Epithelial cell of prostate (primary cell): ENCODE results near the gene DCLRE1C.
"Not testable (repeated sequence)": the region's sequence is repeated elsewhere in the genome, so short reads cannot be mapped to it uniquely, and the experiment has no call there.

ENCODE experiments used
- DNase-seq: peaks from one replicate; pipeline ENCODE4 v3.0.0-alpha.2; 2011; ENCODE audit warnings: low read depth, low spot score
- H3K27ac ChIP-seq: fragments of 450-650 bp; 2 replicates; pipeline ENCODE4 v1.5.1; 2017; ENCODE audit warnings: mild to moderate bottlenecking

DCLRE1C gene

DNA sequence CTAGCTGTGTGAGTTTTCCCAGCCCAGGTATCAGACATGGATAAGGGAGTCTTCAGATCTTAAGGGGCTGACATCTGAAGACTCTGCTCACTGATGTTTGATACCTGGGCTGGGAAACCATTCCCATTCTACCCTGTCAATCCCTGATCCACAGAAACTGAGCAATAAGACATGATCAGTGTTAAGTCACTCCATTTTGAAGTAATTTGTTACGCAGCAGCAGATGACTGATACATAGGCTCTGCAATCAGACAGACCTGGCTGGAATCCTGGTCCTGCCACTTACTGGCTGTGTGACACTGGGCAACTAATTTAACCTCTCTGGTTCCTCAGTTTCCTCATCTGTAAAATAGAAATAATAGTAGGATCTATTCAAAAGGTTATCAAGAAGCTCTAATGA lies 6.6 kb downstream of the DCLRE1C start:
- no peak overlapping the region for H3K27ac ChIP-seq
- no peak for DNase-seq

DNA sequence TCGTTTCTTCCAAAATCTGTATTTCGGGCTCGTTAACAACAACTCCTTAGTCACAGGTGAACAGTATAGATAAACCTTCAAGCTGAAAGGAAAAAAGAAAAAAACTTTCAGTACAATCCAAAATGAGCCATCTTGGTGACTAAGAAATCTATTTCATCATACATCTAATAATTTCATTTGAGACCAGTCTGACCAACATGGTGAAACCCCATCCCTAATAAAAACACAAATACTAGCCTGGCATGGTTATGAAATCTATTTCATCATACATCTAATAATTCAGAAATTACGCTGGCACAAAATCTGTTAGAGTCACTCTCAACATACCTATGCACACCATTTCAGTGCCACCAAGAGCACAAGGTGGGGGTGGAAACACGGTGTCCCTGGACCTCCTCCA lies 8.8 kb downstream of the DCLRE1C start:
- peak overlapping the region; percentile 54 for H3K27ac ChIP-seq
- no peak for DNase-seq

- H3K27ac ChIP-seq: peak overlapping the region; percentile 17
Measured at GRCh38 chr10:14942950-14943338, 11.0 kb downstream of the DCLRE1C start.

DNA sequence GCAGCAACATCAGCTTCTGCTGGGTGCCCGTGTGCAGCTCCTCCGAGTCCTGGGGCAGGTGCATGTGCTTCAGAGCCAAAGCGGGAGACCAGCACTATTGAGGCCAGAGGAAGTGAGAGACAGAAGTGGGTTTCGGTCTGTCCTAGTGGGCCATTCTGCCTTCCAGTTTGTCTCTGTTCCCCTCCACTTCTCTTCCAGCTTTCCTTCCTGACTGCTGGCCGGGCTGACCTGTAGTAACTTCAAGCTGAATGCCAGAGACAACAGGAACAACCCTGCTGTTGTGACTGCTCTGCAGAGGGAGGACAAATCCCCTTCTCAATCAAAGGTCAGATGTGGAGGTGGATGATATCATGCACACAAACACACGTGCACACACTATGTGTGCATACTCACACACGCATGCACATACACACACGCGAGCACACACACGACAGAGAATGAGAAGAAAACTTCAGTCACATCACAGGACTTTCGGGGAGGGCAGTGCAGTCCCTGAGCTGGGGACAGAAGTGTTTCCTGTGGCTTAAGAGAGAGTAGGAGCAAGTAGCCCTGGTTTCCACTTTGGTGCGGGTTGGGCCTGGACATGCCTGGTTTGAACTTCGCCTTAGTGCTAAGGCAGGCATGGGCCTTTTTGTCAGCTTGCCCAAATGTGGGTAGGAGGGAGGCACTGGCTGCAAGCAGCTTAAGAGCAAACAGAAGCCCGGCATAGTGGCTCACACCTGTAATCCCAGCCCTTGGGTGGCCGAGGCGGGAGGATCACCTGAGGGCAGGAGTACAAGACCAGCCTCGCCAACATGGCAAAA lies 11.5 kb downstream of the DCLRE1C start:
- H3K27ac ChIP-seq: peak overlapping the region; percentile 17
- not testable (repeated sequence) for DNase-seq

More at GRCh38 chr10:14942950-14943338, 11.0 kb downstream of the DCLRE1C start:
- DNase-seq: not testable (repeated sequence)

GRCh38 chr10:14938971-14939370 lies 14.9 kb downstream of the DCLRE1C start:
- H3K27ac ChIP-seq, DNase-seq: not testable (repeated sequence)

DNA sequence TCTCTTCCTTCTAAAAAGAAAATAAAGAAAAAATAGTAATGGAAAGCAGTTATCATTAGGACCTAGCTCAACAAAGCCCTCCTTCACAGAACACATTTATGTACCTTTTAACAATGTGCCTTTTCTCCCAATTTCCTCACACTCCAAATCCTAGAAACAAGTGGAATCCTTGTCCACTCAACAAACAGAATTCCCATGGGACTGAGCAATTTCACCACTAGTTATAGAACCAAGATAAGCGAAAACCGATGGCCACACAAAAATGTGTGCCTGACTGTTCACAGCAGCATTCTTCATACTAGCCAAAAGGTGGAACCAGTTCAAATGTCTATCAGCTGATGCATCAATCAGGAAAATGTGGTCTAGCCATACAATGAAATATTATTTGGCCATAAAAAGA lies 17.3 kb downstream of the DCLRE1C start:
- H3K27ac ChIP-seq: no peak overlapping the region
- no peak for DNase-seq

DNA sequence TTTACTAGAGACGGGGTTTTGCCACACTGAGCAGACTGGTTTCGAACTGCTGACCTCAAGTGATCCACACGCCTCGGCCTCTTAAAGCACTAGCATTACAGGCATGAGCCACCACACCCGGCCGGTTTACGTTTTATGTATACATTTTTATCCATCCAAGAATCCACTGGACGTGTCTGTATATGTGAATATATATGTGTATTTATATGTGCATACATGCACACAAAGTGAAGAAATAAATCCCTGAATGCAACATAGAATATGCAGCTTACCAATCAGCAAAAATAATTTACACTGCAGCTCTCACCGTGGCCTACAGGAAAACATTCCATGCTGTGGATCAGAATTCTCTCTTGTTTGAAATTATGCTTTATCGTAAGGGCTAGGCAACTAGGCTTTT lies 23.3 kb downstream of the DCLRE1C start:
- no peak for DNase-seq
- H3K27ac ChIP-seq: no peak overlapping the region

- no peak for DNase-seq
- peak overlapping the region; percentile 49 for H3K27ac ChIP-seq
Measured at GRCh38 chr10:14926722-14927416, 27.0 kb downstream of the DCLRE1C start.

GRCh38 chr10:14926061-14926470 lies 27.8 kb downstream of the DCLRE1C start:
- peak overlapping the region; percentile 49 for H3K27ac ChIP-seq
- DNase-seq: peak; percentile 66

DNA sequence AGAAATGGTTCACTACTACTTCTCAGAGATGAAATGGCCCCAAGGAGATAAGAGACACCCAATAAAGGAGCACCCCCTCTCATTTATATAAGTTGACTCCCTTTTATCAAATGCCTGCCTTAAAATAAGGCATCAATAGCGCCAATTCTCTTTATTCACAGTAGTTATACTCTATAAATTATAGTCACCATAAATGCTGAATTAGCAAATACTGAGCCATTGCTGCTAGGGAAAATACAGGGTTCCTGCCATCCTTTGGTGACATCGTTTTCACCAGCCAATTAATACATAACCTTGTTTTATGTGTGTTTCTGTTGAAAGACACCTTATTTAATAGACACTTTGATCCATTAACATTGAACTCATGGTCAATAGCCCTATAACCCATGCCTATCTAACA lies 28.6 kb downstream of the DCLRE1C start:
- no peak for DNase-seq
- no peak overlapping the region for H3K27ac ChIP-seq

DNA sequence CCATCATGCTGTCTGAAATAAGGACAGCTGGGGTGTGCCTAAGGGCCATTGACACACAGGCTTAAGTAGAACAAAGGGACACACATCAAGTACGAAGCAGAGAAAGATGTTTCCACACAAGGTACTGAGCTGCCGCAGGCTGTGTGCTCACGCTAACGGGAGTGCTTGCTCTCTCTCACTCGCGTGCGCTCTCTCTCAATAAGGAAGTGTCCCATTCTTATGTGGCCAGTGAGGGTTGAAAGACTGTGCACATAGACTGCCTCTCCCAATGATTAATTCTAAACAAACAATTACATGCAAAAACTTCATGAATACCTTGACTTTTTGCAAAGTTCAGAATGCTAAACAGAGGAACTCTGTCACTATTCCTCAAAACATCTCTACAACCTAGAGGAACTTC lies 29.9 kb downstream of the DCLRE1C start:
- H3K27ac ChIP-seq: no peak overlapping the region
- no peak for DNase-seq

DNA sequence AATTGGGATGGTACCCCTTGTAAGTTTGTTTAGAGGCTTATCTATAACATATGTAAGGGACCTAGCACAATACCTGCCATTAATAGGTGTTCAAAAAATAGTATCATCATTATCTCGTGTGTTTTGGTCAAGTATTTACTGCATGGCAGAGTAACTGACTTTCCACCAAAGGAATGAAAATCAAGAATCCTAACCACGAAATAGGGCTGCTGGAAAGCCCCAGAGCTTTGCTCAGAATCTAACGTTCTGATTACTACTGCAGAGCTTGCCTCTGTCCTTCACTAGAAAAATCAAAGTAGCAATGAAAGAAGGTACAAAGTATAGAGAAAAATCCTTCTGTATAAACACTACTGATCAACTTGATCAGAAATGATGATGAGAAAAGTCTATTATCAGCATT lies 34.9 kb downstream of the DCLRE1C start:
- DNase-seq: no peak

DNA sequence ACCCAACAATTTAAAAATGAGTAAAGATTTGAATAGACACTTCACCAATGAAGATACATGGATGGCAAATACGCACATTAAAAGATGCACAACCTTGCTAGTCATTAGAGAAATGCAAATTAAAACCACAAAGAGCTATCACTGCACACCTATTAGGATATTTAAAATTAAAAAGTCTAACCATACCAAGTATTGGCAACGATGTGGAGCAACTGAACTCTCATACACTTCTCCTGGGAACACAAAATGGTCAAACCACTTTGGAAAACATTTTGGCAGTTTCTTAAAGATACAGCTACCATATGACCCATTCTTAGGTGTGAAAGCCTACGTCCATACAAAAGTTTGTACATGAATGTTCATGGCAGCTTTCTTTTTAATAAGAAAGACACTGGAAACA lies 36.1 kb downstream of the DCLRE1C start:
- H3K27ac ChIP-seq: no peak overlapping the region
- no peak for DNase-seq

More for the DNA sequence above, 34.9 kb downstream of the DCLRE1C start:
- H3K27ac ChIP-seq: no peak overlapping the region

GRCh38 chr10:14916600-14916999 lies 37.3 kb downstream of the DCLRE1C start:
- DNase-seq: no peak
- H3K27ac ChIP-seq: no peak overlapping the region

GRCh38 chr10:14911801-14912200 lies 42.1 kb downstream of the DCLRE1C start:
- no peak overlapping the region for H3K27ac ChIP-seq
- no peak for DNase-seq

DNA sequence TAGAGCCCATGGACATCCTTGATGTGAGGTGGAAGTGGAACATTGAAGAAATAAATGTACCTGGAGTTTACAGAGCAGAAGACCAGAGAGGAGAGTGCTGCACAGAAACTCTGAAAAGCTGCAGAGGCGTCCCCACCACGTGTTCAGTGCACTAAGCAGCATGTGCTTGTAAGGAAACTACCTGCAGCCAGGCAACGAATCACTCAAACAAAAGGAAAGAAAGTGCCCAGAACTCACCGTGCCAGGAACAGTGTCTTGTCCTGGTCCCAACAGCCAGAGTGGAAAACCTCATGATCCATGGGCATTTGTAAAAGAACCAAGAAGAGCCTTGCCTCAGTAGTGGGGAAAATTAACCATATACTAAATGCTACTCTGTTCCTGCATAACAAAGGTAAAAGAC lies 42.9 kb downstream of the DCLRE1C start:
- H3K27ac ChIP-seq: no peak overlapping the region
- DNase-seq: no peak

DNA sequence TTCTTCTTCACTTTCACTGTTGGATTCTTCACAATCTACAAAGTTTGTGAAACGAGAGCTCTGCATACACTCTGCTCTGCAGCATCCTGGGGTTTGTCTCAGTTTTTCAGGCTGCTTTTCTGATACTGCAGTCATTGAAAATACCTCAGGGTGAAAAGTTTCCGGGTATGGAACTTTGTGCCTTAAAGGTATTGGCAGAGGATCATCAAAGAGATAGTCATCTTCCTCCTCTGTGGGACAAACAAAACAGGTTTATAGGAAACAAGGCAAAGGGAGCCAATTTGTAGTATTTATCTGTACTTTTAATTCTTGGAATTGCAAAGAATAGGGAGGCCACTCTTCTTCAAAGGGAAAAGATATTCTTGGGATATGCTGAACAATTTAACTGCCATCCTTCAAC lies 44.8 kb downstream of the DCLRE1C start:
- H3K27ac ChIP-seq: no peak overlapping the region
- no peak for DNase-seq

GRCh38 chr10:14907591-14907990 lies 46.3 kb downstream of the DCLRE1C start:
- DNase-seq, H3K27ac ChIP-seq: not testable (repeated sequence)

DNA sequence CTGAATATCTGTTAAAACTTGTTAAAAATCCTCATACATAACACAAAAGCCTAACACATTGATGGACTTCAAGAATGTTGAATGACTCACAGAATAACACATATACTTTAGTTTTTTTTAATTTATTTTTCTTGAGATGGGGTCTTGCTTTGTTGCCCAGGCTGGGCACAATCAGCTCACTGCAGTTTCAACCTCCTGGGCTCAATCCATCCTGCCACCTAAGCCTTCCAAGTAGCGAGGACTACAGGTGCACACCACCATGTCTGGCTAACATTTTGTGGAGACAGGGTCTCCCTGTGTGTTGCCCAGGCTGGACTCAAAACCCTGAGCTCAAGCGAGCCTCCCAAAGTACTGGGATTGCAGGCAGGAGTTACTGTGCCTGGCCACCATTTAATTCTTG lies 47.1 kb downstream of the DCLRE1C start:
- DNase-seq: no peak
- H3K27ac ChIP-seq: no peak overlapping the region

- no peak overlapping the region for H3K27ac ChIP-seq
- DNase-seq: no peak
Measured at GRCh38 chr10:14905890-14906289, 48.0 kb downstream of the DCLRE1C start.

GRCh38 chr10:14904864-14905263 lies 49.0 kb downstream of the DCLRE1C start:
- H3K27ac ChIP-seq: no peak overlapping the region
- no peak for DNase-seq

DNA sequence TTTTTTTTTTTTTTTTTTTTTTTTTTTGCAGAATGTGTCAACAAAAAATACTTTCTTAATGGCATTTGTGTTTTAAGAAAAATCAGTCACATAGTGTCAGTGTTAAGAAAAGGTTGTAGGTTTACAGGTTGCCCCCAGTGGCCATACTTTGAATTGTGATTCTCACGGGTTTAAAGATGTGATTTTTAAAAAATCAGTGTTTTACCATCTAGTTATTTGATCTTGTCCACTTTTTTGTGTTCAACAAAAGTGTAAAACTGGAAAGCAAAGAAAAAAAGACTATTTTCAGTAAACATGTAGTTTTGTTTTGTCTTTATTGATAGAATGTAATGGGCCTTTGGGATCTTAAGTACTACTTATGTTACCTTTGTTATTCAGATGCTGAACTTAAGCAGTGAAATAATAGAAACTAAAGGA lies 49.6 kb downstream of the DCLRE1C start:
- no peak overlapping the region for H3K27ac ChIP-seq
- DNase-seq: no peak
